ENCODE measurements around the gene SMIM41.

GRCh38 chr12:52149651-52150241, 70.2 kb downstream of the SMIM41 start:
- TF ChIP-seq POLR2A (IDR thresholded peaks at IDR 0.05): no peak
- TF ChIP-seq CTCF (IDR thresholded peaks at IDR 0.05 in 4 of 5, conservative IDR thresholded peaks at IDR 0.05 in 1 of 5): no peak
